NT2/D1 (cell line): ENCODE results near the gene TDRD3.

ENCODE experiments used
- SUZ12 ChIP-seq: IDR thresholded peaks from 2 replicates; pipeline ENCODE4 v1.6.1; 2011; ENCODE audit not compliant: insufficient read length, insufficient read depth; ENCODE audit errors: extremely low read depth
- YY1 ChIP-seq: IDR thresholded peaks from 2 replicates; pipeline ENCODE4 v1.6.1; 2011; ENCODE audit not compliant: insufficient read length, insufficient read depth

- no peak for TF ChIP-seq SUZ12
- no peak for TF ChIP-seq YY1
These were observed 38.6 kb upstream of the TDRD3 start for GRCh38 chr13:60358453-60358852.
